Small intestine (tissue), 16 donors: ENCODE data around the gene CRYBA4. TPM values are rescaled to one million over a fixed set of nuclear protein-coding genes. Genes with fewer than 3 reads are reported as not detected.

Experiments
- DNase-seq, 2 donors: peaks; one replicate each; pipeline versions ENCODE4 v3.0.0 to v3.0.0-alpha.2; 2013
- FAIRE-seq: peaks from 2 replicates; lab custom pipeline; 2012; peaks lifted over from hg19 to GRCh38; lab: Jason Lieb, UNC
- H3K27ac ChIP-seq, 3 donors: one replicate each; pipeline ENCODE4 v1.5.1; 2013; ENCODE audit warnings: low read length in 2 of 3, mild to moderate bottlenecking in 2 of 3, control low read depth in 1 of 3, inconsistent platforms in 1 of 3, low read depth in 1 of 3, moderate library complexity in 1 of 3
- H3K27me3 ChIP-seq, 3 donors: one replicate each; pipeline ENCODE4 v1.6.1; 2013; ENCODE audit warnings: low read length in 3 of 3, inconsistent platforms in 1 of 3; ENCODE audit not compliant: control insufficient read depth in 3 of 3, insufficient read depth in 3 of 3
- H3K36me3 ChIP-seq, 3 donors: one replicate each; pipeline ENCODE4 v1.6.1; 2013; ENCODE audit warnings: low read length in 3 of 3, inconsistent platforms in 1 of 3, low read depth in 1 of 3, mild to moderate bottlenecking in 1 of 3, moderate library complexity in 1 of 3; ENCODE audit not compliant: control insufficient read depth in 3 of 3, insufficient read depth in 2 of 3
- H3K4me1 ChIP-seq, 3 donors: one replicate each; pipeline ENCODE4 v1.6.1; 2013; ENCODE audit warnings: low read length in 2 of 3, inconsistent platforms in 1 of 3, low read depth in 1 of 3, mild to moderate bottlenecking in 1 of 3, moderate library complexity in 1 of 3; ENCODE audit not compliant: control insufficient read depth in 3 of 3, insufficient read depth in 2 of 3
- H3K4me3 ChIP-seq, 3 donors: one replicate each; pipeline ENCODE4 v1.5.1; 2013; ENCODE audit warnings: low read length in 3 of 3, control low read depth in 1 of 3, inconsistent platforms in 1 of 3, low read depth in 1 of 3, mild to moderate bottlenecking in 1 of 3, moderate library complexity in 1 of 3
- H3K9me3 ChIP-seq, 2 donors: one replicate each; pipeline ENCODE4 v1.6.1; 2013; ENCODE audit warnings: low read depth in 1 of 2, low read length in 1 of 2; ENCODE audit not compliant: control insufficient read depth in 2 of 2, insufficient read depth in 1 of 2
- WGBS, 3 donors: extraction: QIAGEN DNeasy Blood & Tissue Kit; methylation state at CpG; one replicate each; pipeline ENCODE4 v1.1.7; 2013; 5-methylcytosine and 5-hydroxymethylcytosine counted together
- long read RNA-seq, 10 donors: transcript quantifications; one replicate each; lab custom pipeline, GENCODE V29; 2026
- polyA plus RNA-seq, 4 donors: library from polyadenylated mRNA; stranded (reverse) in 3 of 4; unstranded in 1 of 4; fragments of 200-250 nt in 3 of 4; fragments of 120-200 nt in 1 of 4; gene quantifications; one replicate each; pipeline versions ENCODE4 v1.2.1 to v1.2.3, GENCODE V29; 2013
- donor health status: healthy with polysubstance abuse.
- donor health status: control.
- donor health status: control.
- donor health status: Bipolar disorder and iron deficiency.
- donor health status: healthy.

The CRYBA4 gene
- polyA plus RNA-seq, result under 1 TPM in 2 of 4 donors, not detected in 2; 0.06 to 0.10 TPM
- long read RNA-seq, donor 1, result 0 reads
- long read RNA-seq, donor 2, result 0 reads
- long read RNA-seq, donor 3, result 0 reads
- long read RNA-seq, donor 4, result 0 reads
- long read RNA-seq, donor 5, result 0 reads
- long read RNA-seq, donor 6, result 0 reads
- long read RNA-seq, donor 7, result 0 reads
- long read RNA-seq, donor 8, result 0 reads
- long read RNA-seq, donor 9, result 0 reads
- long read RNA-seq, donor 10, result 0 reads

DNA sequence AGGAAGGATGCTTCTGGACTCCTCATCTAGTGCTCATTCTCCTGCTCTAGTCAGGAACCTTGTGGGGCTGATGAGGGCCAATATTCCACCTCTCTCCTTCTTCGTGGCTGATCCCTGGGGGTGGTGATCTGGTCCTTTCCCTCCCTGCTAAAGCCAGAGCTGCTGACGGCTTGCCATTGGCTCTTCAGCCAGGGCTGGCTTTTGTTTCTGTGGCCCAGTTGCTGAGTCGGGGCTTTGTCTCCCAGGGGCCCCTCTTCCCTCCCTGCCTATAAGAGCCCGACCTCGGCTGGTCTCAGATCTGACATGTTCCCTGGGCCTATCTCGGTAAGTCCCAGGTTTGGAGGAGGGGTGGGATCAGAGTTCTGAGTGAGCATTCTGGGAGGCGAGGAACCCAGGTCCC lies at the start of gene CRYBA4:
Gene CRYBA4, plus strand, starts transcription at position 301 of the 400 bp plus-strand sequence. CDS start 634 bp downstream, outside the sequence.
- Histone ChIP-seq H3K4me1 (no peaks in the 10 kb centered on the region), H3K27ac (no peak within 1 kb of the TSS)
- FAIRE-seq, result no peak

DNA sequence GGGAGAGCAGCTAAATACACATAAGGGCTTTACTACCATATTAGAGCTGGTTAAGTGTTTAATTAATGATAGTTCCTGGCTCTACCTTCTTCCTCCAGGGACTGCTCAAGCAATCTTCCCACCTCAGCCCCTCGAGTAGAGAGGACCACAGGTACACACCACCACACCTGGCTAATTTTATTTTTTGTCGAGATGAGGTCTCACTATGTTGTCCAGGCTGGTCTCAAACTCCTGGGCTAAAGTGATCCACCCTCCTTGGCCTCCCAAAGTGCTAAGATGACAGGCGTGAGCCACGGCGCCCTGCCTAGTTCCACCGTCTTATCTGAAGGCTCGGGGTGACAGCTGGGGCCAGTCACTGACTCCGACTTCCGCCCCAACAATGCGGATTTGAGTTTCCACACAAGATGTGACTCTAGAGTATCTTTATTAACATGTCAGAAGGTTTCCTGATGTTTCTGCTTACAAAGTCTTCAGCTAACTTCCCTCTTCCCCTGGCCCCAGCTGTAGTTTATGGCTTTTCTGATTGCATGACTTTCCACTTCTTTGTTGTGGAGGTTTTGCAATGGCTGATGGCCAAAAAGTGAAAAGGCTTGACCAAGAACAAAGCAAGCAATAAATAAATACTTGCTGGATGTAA lies 48.6 kb upstream of the CRYBA4 start:
- WGBS, 3 donors, result 15 to 42% (median 35%) methylated on average over 10 of the region's 10 CpGs
- Histone ChIP-seq H3K36me3 (peaks cover 0 to 8% (median 0%) of the 10 kb centered on the region in 3 donors), H3K4me1 (peaks cover 0 to 2% (median 2%) of the 10 kb centered on the region in 3 donors), H3K27me3 (no peaks in the 10 kb centered on the region), H3K4me3 (no peak overlapping the region), H3K27ac (peak overlapping the region in 1 of 3 donors; percentile 71), H3K9me3 (no peaks in the 10 kb centered on the region)
- DNase-seq (peak; percentile 56 to 63), FAIRE-seq (no peak)

More for the DNA sequence above, at the start of gene CRYBA4:
- 76 to 89% (median 87%) methylated on average over 7 of the region's 7 CpGs for WGBS, 3 donors
- no peak for DNase-seq
- Histone ChIP-seq H3K9me3 (peaks cover 0 to 3% of the 10 kb centered on the region in 2 donors), H3K36me3 (no peaks in the 10 kb centered on the region), H3K27me3 (no peaks in the 10 kb centered on the region), H3K4me3 (no peak within 1 kb of the TSS)

DNA sequence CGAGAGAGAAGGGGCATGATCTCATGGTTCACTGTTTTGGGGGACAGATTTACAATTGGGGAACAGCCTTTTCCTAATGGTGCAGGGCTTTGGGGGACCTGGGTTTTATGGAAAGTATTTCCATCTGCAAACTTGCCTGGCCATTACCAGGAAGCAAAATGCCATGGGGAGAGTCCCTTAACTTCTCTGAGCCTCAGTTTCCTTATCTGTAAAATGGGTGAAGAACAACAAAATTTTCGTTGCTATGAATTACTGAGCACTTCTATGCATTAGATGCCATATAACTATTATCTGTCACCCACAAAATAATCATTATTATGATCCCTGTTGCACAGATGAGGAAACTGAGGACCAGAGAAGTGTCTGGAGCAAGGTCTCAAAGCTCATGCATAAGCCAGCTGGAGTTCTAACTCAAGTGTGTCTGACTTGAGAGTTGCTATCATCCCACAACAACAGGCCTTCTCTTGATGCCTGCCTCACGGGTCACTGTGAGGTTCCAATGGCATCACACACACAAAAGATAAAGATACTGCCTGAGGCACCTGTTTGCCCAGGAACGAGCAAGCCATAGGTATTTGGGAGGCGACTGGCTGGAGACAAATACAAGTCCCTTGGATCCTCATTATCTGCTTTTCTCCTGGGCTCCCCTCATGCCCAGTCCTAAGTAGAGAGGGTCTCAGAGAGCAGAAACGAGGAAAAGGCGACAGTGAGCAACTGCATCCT lies 47.6 kb upstream of the CRYBA4 start:
- Histone ChIP-seq H3K27ac (peak overlapping the region in 1 of 3 donors; percentile 71), H3K27me3 (no peaks in the 10 kb centered on the region), H3K4me1 (peaks cover 0 to 2% (median 2%) of the 10 kb centered on the region in 3 donors), H3K4me3 (no peak overlapping the region), H3K36me3 (peaks cover 0 to 13% (median 0%) of the 10 kb centered on the region in 3 donors), H3K9me3 (no peaks in the 10 kb centered on the region)
- DNase-seq, result no peak
- 73 to 77% (median 77%) methylated on average over 7 of the region's 7 CpGs for WGBS, 3 donors
- FAIRE-seq, result no peak

DNA sequence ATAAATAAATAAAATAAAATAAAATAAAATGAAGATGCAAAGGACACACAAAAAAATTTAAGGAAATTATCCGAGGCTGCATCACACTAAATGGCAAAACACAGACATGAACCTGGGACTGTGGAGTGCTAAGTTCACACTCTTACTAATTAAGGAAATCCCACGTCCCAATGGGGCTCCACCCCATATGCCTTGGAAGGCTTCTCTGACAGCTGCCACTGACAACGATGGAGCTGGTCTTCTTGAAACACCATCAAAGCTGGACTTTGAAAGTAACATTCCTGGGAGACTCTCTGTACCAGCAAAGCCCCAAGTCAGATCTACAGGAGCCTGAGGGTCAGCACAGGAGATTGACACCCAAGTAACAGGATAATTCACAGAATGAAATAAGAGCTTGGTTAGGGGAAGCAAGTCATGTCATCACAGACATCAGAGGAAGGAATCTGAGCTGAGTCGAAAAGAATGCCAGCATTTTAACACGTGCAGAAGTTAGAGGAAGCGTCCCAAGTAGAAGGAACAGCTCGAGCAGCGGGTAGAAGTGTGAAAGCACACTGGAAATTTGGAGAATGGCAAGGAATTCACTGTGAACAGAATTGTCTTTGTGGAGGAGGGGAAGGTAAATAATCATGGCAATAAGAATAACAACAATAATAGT lies 45.6 kb upstream of the CRYBA4 start:
- H3K27ac ChIP-seq, result no peak overlapping the region
- WGBS, 3 donors, result 58 to 60% (median 58%) methylated on average over 8 of the region's 8 CpGs
- FAIRE-seq, result no peak

DNA sequence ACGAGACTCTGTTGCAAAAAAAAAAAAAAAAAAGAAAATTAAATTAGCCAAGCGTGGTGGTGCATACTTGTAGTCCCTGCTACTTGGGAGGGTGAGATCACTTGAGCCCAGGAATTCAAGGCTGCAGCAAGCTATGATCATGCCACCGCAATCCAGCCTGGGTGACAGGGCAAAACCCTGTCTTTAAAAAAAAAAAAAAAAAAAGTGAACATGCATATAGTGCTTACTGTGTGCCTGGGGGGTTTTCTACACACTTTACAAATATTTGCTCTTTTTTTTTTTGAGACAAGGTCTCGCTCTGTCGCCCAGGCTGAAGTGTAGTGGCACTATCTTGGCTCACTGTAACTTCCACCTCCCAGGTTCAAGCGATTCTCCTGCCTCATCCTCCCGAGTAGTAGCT lies 44.7 kb upstream of the CRYBA4 start:
- Histone ChIP-seq H3K9me3 (no peaks in the 10 kb centered on the region), H3K27ac (no peak overlapping the region), H3K4me3 (no peak overlapping the region), H3K4me1 (peaks cover 0 to 2% (median 2%) of the 10 kb centered on the region in 3 donors), H3K36me3 (peaks cover 0 to 10% (median 0%) of the 10 kb centered on the region in 3 donors), H3K27me3 (no peaks in the 10 kb centered on the region)
- 93 to 95% (median 94%) methylated on average over 6 to 7 of the region's 7 CpGs for WGBS, 3 donors
- FAIRE-seq, result no peak
- no peak for DNase-seq

More for the DNA sequence above, 45.6 kb upstream of the CRYBA4 start:
- Histone ChIP-seq H3K36me3 (peaks cover 0 to 9% (median 0%) of the 10 kb centered on the region in 3 donors), H3K4me1 (peaks cover 0 to 2% (median 2%) of the 10 kb centered on the region in 3 donors), H3K9me3 (no peaks in the 10 kb centered on the region), H3K4me3 (no peak overlapping the region), H3K27me3 (no peaks in the 10 kb centered on the region)
- DNase-seq, result no peak

DNA sequence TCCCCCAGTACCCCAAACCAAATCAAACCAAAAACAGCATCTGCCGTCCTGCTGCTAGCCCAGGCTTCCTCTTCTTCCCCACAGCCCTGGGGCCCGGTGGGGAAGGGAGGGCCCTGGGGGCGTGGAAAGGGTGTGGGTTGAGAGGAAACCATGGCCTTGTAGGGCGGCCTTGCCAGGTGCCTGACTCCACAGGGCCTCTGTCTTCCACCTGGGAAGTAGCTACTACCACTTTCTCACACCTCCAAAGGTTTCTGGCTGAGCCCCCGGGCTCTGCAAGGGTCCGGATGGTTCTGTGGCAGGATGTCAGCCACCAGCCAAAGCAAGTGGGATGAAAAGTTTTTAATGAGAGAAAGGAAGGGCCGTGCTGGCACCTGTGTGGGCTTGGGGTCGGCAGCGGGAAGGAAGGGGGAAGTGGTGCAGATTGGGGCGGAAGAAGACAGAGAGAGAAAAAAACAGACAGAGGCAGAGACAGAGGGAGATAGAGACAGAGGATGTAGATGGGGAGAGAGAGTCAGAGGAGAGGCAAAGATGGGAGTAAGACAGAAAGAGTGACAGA lies 42.4 kb upstream of the CRYBA4 start:
- Histone ChIP-seq H3K4me1 (no peaks in the 10 kb centered on the region), H3K36me3 (peaks cover 0 to 22% (median 0%) of the 10 kb centered on the region in 3 donors), H3K27me3 (no peaks in the 10 kb centered on the region), H3K27ac (peak overlapping the region in 1 of 3 donors; percentile 41), H3K9me3 (no peaks in the 10 kb centered on the region), H3K4me3 (no peak overlapping the region)
- peak in 1 of 2 donors; percentile 26 for DNase-seq
- 46 to 68% (median 51%) methylated on average over 10 of the region's 10 CpGs for WGBS, 3 donors
- FAIRE-seq, result no peak

DNA sequence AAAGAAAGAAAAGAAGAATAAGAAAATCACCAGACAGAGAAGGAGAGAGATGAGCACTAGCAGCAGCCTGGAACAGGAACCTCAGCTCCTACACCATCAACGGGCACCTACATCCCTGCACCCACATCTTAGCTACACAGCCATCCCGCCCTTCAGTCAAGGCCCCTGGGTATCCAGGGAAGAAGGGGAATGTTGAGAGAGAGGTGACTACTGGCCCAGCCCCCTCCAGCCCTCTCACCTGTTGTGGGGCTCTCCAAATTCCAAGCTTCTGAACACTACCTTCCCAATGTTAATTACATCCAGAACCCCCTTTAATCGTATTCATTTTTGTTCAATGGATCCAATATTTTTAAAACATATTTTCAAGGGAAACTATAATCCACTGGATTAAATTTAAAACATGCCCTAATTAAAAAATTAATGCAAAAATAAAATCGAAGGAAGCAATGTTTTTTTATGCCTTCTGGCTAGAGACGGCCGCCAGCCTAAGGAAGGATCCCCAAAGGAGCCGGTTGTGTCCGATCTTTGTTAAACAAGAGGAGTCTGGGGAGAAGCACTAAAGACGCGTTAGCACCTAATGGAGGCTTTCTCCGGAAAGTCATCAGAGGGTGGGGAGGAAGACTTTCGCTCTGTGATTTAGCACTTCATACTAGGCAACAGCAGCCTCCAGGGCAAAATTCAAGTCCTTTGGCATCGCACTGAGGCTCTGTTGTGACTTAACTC lies 41.4 kb upstream of the CRYBA4 start:
- H3K4me3 ChIP-seq, result no peak overlapping the region
- no peak for DNase-seq
- no peaks in the 10 kb centered on the region for H3K4me1 ChIP-seq
- peaks cover 0 to 22% (median 0%) of the 10 kb centered on the region in 3 donors for H3K36me3 ChIP-seq
- no peaks in the 10 kb centered on the region for H3K27me3 ChIP-seq
- WGBS, 3 donors, result 83 to 88% (median 88%) methylated on average over 13 of the region's 13 CpGs
- H3K9me3 ChIP-seq, result no peaks in the 10 kb centered on the region
- no peak for FAIRE-seq
- peak overlapping the region in 1 of 3 donors; percentile 58 for H3K27ac ChIP-seq
